WTC11 (cell line): Measurements from ENCODE around the gene AVPR1A. TPM values are rescaled to one million over a fixed set of nuclear protein-coding genes. Genes with fewer than 3 reads are reported as not detected.

Source experiments
- ATAC-seq: fragments of 200-7000 bp; cut with Tn5 transposase; 2 replicates; pipeline ENCODE4 v1.10.0; 2021; ENCODE audit warnings: mild to moderate bottlenecking, moderate library complexity
- CTCF ChIA-PET: fragments of 300-600 bp; sonication (Branson Sonifier 250); formaldehyde crosslinking; loops from one replicate; lab custom pipeline; 2021; ENCODE audit warnings: antibody characterized with exemption; lab: Charles Lee
- POLR2A ChIA-PET: fragments of 350-600 bp; sonication (Branson Sonifier 250); formaldehyde crosslinking; loops from one replicate; lab custom pipeline; 2021; ENCODE audit warnings: antibody characterized with exemption; lab: Charles Lee
- DNase-seq: peaks from one replicate; pipeline ENCODE4 v3.0.0; 2021; ENCODE audit warnings: low spot score
- H3K27ac Mint-ChIP-seq: 2 replicates; pipeline ENCODE4 v1.8.0; 2021; ENCODE audit warnings: mixed read lengths
- H3K27me3 Mint-ChIP-seq: 2 replicates; pipeline ENCODE4 v1.8.0; 2021; ENCODE audit warnings: low read depth, mild to moderate bottlenecking, moderate library complexity, mixed read lengths
- H3K36me3 Mint-ChIP-seq: 2 replicates; pipeline ENCODE4 v1.8.0; 2021; ENCODE audit warnings: mixed read lengths
- H3K4me1 Mint-ChIP-seq: 2 replicates; pipeline ENCODE4 v1.8.0; 2022; ENCODE audit warnings: mixed read lengths
- H3K4me3 Mint-ChIP-seq: 2 replicates; pipeline ENCODE4 v1.8.0; 2021; ENCODE audit warnings: mild to moderate bottlenecking, moderate library complexity, mixed read lengths
- H3K9me3 Mint-ChIP-seq: 2 replicates; pipeline ENCODE4 v1.8.0; 2021; ENCODE audit warnings: mixed read lengths
- ATF1 ChIP-seq: sonication (generic); formaldehyde crosslinking; IDR thresholded peaks from 2 replicates; pipeline ENCODE4 v1.8.1; 2023; ENCODE audit warnings: mild to moderate bottlenecking, moderate library complexity, missing genetic modification reagents
- FOXJ3 ChIP-seq: sonication (generic); formaldehyde crosslinking; IDR thresholded peaks from 2 replicates; pipeline ENCODE4 v1.9.0; 2021; ENCODE audit warnings: missing genetic modification reagents, mild to moderate bottlenecking, borderline replicate concordance
- FOXP1 ChIP-seq: sonication (generic); formaldehyde crosslinking; IDR thresholded peaks from 2 replicates; pipeline ENCODE4 v1.8.0; 2022; ENCODE audit warnings: missing genetic modification reagents, mild to moderate bottlenecking, moderate library complexity, borderline replicate concordance
- GRHL2 ChIP-seq: fragments of 250-450 bp; sonication (Bioruptor Pico); IDR thresholded peaks from 2 replicates; pipeline ENCODE4 v1.8.0; 2022; ENCODE audit warnings: mild to moderate bottlenecking, moderate library complexity; ENCODE audit not compliant: insufficient replicate concordance, severe bottlenecking
- JUN ChIP-seq: sonication (generic); formaldehyde crosslinking; IDR thresholded peaks from 2 replicates; pipeline ENCODE4 v1.8.0; 2023; ENCODE audit warnings: mild to moderate bottlenecking, missing genetic modification reagents
- NR1H2 ChIP-seq: sonication (generic); formaldehyde crosslinking; IDR thresholded peaks from 2 replicates; pipeline ENCODE4 v1.9.0; 2021; ENCODE audit warnings: mild to moderate bottlenecking, moderate library complexity, missing genetic modification reagents
- PRRX2 ChIP-seq: fragments of 250-450 bp; sonication (Bioruptor Pico); IDR thresholded peaks from 2 replicates; pipeline ENCODE4 v1.8.0; 2021; ENCODE audit warnings: mild to moderate bottlenecking
- RORB ChIP-seq: fragments of 250-450 bp; sonication (Bioruptor Pico); IDR thresholded peaks from 2 replicates; pipeline ENCODE4 v1.9.0; 2021; ENCODE audit warnings: mild to moderate bottlenecking
- SMAD4 ChIP-seq: sonication (generic); formaldehyde crosslinking; IDR thresholded peaks from 2 replicates; pipeline ENCODE4 v1.8.0; 2022; ENCODE audit warnings: mild to moderate bottlenecking, missing genetic modification reagents
- SOX15 ChIP-seq: fragments of 250-450 bp; sonication (Bioruptor Pico); IDR thresholded peaks from 2 replicates; pipeline ENCODE4 v1.9.0; 2021; ENCODE audit warnings: mild to moderate bottlenecking
- SP1 ChIP-seq: sonication (generic); formaldehyde crosslinking; conservative IDR thresholded peaks from 2 replicates; pipeline ENCODE4 v1.8.1; 2022; ENCODE audit warnings: missing genetic modification reagents
- ZNF138 ChIP-seq: sonication (generic); formaldehyde crosslinking; conservative IDR thresholded peaks from 2 replicates; pipeline ENCODE4 v1.8.1; 2022; ENCODE audit warnings: mild to moderate bottlenecking, moderate library complexity, missing genetic modification reagents
- ZNF232 ChIP-seq: sonication (generic); formaldehyde crosslinking; IDR thresholded peaks from 2 replicates; pipeline ENCODE4 v1.8.0; 2022; ENCODE audit warnings: mild to moderate bottlenecking, missing genetic modification reagents
- ZNF671 ChIP-seq: fragments of 250-450 bp; sonication (Bioruptor Pico); IDR thresholded peaks from 2 replicates; pipeline ENCODE4 v1.8.0; 2021; ENCODE audit warnings: mild to moderate bottlenecking
- total RNA-seq: library from RNA; stranded (reverse); gene quantifications from 3 replicates; pipeline ENCODE4 v1.2.3, GENCODE V29; 2021
- TF ChIP-seq, protein P1 (sequence below): fragments of 250-450 bp; sonication (Bioruptor Pico); IDR thresholded peaks from 2 replicates; pipeline ENCODE4 v1.9.0; 2021; ENCODE audit warnings: mild to moderate bottlenecking
- TF ChIP-seq, protein P2 (sequence below): fragments of 250-450 bp; sonication (Bioruptor Pico); IDR thresholded peaks from 2 replicates; pipeline ENCODE4 v1.9.0; 2021; ENCODE audit warnings: moderate library complexity, mild to moderate bottlenecking, inconsistent platforms, borderline replicate concordance
- TF ChIP-seq, protein P3 (sequence below): sonication (generic); formaldehyde crosslinking; IDR thresholded peaks from 2 replicates; pipeline ENCODE4 v1.8.1; 2023; ENCODE audit warnings: mild to moderate bottlenecking, missing genetic modification reagents, moderate library complexity
- TF ChIP-seq, protein P4 (sequence below): sonication (generic); formaldehyde crosslinking; IDR thresholded peaks from 2 replicates; pipeline ENCODE4 v1.8.0; 2022; ENCODE audit warnings: mild to moderate bottlenecking, missing genetic modification reagents
- TF ChIP-seq, protein P5 (sequence below): sonication (generic); formaldehyde crosslinking; conservative IDR thresholded peaks from 2 replicates; pipeline ENCODE4 v1.8.1; 2022; ENCODE audit warnings: mild to moderate bottlenecking, missing genetic modification reagents
- TF ChIP-seq, protein P6 (sequence below): fragments of 250-450 bp; sonication (Bioruptor Pico); IDR thresholded peaks from 2 replicates; pipeline ENCODE4 v2.1.2; 2022; ENCODE audit warnings: mild to moderate bottlenecking, moderate library complexity
- TF ChIP-seq, protein P7 (sequence below): sonication (generic); formaldehyde crosslinking; IDR thresholded peaks from 2 replicates; pipeline ENCODE4 v1.8.1; 2023; ENCODE audit warnings: mild to moderate bottlenecking, missing genetic modification reagents, borderline replicate concordance

AVPR1A gene
- total RNA-seq, 1 experiment from 2014 or later: 0.24 TPM

DNA sequence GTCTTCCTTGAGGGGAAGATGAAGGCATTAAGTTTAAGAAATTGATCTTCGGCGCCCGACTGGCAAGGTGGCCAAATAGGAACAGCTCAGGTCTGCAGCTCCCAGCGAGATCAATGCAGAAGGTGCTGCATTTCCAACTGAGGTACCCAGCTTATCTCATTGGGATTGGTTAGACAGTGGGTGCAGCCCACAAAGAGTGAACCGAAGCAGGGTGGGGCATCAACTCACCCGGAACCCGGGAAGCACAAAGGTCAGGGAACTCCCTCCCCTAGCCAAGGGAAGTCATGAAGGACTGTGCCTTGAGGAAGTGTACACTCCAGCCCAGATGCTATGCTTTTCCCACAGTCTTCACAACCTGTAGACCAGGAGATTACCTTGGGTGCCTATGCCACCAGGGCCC lies 45.2 kb upstream of the AVPR1A start:
- POLR2A ChIA-PET: no interaction called here
- DNase-seq (no peak), ATAC-seq (no peak)
- Mint-ChIP-seq H3K27ac (no peak overlapping the region), H3K4me1 (no peaks in the 10 kb centered on the region), H3K27me3 (no peaks in the 10 kb centered on the region), H3K36me3 (no peaks in the 10 kb centered on the region), H3K4me3 (no peak overlapping the region), H3K9me3 (peaks cover 6% of the 10 kb centered on the region)
- CTCF ChIA-PET: interaction anchor here (1.0 kb wide), 1 partner anchor 45 kb away, joined by 3 read pairs; the partner anchor contains the start of gene AVPR1A
- TF ChIP-seq ATF1 (no peak), ZNF232 (CRISPR knock-in tag) (no peak), JUN (CRISPR knock-in tag) (no peak), NR1H2 (CRISPR knock-in tag) (no peak), SMAD4 (CRISPR knock-in tag) (no peak), ZNF671 (CRISPR knock-in tag) (no peak), PRRX2 (no peak)
- TF ChIP-seq, protein P1, sequence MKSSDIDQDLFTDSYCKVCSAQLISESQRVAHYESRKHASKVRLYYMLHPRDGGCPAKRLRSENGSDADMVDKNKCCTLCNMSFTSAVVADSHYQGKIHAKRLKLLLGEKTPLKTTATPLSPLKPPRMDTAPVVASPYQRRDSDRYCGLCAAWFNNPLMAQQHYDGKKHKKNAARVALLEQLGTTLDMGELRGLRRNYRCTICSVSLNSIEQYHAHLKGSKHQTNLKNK (CRISPR knock-in tag): no peak
- TF ChIP-seq, protein P2, sequence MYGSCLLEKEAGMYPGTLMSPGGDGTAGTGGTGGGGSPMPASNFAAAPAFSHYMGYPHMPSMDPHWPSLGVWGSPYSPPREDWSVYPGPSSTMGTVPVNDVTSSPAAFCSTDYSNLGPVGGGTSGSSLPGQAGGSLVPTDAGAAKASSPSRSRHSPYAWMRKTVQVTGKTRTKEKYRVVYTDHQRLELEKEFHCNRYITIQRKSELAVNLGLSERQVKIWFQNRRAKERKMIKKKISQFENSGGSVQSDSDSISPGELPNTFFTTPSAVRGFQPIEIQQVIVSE: no peak
- TF ChIP-seq, protein P3, sequence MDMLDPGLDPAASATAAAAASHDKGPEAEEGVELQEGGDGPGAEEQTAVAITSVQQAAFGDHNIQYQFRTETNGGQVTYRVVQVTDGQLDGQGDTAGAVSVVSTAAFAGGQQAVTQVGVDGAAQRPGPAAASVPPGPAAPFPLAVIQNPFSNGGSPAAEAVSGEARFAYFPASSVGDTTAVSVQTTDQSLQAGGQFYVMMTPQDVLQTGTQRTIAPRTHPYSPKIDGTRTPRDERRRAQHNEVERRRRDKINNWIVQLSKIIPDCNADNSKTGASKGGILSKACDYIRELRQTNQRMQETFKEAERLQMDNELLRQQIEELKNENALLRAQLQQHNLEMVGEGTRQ (CRISPR knock-in tag): no peak
- TF ChIP-seq, protein P4, sequence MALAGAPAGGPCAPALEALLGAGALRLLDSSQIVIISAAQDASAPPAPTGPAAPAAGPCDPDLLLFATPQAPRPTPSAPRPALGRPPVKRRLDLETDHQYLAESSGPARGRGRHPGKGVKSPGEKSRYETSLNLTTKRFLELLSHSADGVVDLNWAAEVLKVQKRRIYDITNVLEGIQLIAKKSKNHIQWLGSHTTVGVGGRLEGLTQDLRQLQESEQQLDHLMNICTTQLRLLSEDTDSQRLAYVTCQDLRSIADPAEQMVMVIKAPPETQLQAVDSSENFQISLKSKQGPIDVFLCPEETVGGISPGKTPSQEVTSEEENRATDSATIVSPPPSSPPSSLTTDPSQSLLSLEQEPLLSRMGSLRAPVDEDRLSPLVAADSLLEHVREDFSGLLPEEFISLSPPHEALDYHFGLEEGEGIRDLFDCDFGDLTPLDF (CRISPR knock-in tag): no peak
- TF ChIP-seq, protein P5, sequence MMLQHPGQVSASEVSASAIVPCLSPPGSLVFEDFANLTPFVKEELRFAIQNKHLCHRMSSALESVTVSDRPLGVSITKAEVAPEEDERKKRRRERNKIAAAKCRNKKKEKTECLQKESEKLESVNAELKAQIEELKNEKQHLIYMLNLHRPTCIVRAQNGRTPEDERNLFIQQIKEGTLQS (CRISPR knock-in tag): no peak
- TF ChIP-seq, protein P6, sequence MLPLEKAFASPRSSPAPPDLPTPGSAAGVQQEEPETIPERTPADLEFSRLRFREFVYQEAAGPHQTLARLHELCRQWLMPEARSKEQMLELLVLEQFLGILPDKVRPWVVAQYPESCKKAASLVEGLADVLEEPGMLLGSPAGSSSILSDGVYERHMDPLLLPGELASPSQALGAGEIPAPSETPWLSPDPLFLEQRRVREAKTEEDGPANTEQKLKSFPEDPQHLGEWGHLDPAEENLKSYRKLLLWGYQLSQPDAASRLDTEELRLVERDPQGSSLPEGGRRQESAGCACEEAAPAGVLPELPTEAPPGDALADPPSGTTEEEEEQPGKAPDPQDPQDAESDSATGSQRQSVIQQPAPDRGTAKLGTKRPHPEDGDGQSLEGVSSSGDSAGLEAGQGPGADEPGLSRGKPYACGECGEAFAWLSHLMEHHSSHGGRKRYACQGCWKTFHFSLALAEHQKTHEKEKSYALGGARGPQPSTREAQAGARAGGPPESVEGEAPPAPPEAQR: no peak

DNA sequence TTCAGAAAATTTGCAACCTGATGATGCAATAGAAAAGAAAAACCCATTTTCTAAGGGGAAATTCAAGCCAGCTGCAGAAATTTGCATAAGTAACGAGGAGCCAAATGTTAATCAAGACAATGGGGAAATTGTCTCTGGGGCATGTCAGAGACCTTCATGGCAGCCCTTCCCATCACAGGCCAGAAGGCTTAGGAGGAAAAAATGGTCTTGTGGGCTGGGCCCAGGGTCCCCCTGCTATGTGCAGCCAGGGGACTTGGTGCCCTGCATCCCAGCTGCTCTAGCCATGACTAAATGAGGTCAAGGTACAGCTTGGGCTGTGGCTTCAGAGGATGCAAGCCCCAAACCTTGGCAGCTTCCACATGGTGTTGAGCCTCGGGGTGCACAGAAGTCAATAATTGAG lies 28.2 kb upstream of the AVPR1A start:
- ATAC-seq: no peak
- POLR2A ChIA-PET: no interaction called here
- peaks cover 55% of the 10 kb centered on the region for H3K36me3 Mint-ChIP-seq
- H3K4me1 Mint-ChIP-seq: no peaks in the 10 kb centered on the region
- no peak overlapping the region for H3K27ac Mint-ChIP-seq
- CTCF ChIA-PET: no interaction called here
- H3K27me3 Mint-ChIP-seq: peaks cover 11% of the 10 kb centered on the region
- TF ChIP-seq RORB (CRISPR knock-in tag) (no peak), SOX15 (CRISPR knock-in tag) (no peak), FOXP1 (CRISPR knock-in tag) (no peak), ATF1 (no peak), SP1 (CRISPR knock-in tag) (no peak), FOXJ3 (CRISPR knock-in tag) (no peak), ZNF138 (CRISPR knock-in tag) (no peak), ZNF232 (CRISPR knock-in tag) (no peak), GRHL2 (CRISPR knock-in tag) (no peak)
- TF ChIP-seq, protein P7, sequence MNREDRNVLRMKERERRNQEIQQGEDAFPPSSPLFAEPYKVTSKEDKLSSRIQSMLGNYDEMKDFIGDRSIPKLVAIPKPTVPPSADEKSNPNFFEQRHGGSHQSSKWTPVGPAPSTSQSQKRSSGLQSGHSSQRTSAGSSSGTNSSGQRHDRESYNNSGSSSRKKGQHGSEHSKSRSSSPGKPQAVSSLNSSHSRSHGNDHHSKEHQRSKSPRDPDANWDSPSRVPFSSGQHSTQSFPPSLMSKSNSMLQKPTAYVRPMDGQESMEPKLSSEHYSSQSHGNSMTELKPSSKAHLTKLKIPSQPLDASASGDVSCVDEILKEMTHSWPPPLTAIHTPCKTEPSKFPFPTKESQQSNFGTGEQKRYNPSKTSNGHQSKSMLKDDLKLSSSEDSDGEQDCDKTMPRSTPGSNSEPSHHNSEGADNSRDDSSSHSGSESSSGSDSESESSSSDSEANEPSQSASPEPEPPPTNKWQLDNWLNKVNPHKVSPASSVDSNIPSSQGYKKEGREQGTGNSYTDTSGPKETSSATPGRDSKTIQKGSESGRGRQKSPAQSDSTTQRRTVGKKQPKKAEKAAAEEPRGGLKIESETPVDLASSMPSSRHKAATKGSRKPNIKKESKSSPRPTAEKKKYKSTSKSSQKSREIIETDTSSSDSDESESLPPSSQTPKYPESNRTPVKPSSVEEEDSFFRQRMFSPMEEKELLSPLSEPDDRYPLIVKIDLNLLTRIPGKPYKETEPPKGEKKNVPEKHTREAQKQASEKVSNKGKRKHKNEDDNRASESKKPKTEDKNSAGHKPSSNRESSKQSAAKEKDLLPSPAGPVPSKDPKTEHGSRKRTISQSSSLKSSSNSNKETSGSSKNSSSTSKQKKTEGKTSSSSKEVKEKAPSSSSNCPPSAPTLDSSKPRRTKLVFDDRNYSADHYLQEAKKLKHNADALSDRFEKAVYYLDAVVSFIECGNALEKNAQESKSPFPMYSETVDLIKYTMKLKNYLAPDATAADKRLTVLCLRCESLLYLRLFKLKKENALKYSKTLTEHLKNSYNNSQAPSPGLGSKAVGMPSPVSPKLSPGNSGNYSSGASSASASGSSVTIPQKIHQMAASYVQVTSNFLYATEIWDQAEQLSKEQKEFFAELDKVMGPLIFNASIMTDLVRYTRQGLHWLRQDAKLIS: no peak
- no peak for DNase-seq
- H3K9me3 Mint-ChIP-seq: peaks cover 70% of the 10 kb centered on the region
- no peak overlapping the region for H3K4me3 Mint-ChIP-seq
